ENCODE data around the gene ATP11B. TPM values are rescaled to one million over a fixed set of nuclear protein-coding genes. Genes with fewer than 3 reads are reported as not detected.
"Not testable (repeated sequence)": the region's sequence is repeated elsewhere in the genome, so short reads cannot be mapped to it uniquely, and the experiment has no call there.

The ATP11B gene
- polyA plus RNA-seq, 1 experiment: 11.2 TPM

GRCh38 chr3:182816181-182816580 lies 22.9 kb downstream of the ATP11B start:
- no peak for TF ChIP-seq CTCF (IDR thresholded peaks at IDR 0.05; ENCODE audit: insufficient read depth, low read depth, low read length)
- ChIA-PET CTCF (interaction anchor here (1.3 kb wide), 1 partner anchor 102 kb away, joined by 4 read pairs; no protein-coding TSS in a partner anchor), POLR2A (no interaction called here)
- Histone ChIP-seq H3K4me3 (ENCODE audit: low read depth, low read length) (no peak overlapping the region), H3K36me3 (ENCODE audit: control insufficient read depth, insufficient read depth, low read length) (no peaks in the 10 kb centered on the region), H3K27me3 (ENCODE audit: control insufficient read depth, insufficient read depth, low read length) (no peaks in the 10 kb centered on the region)
- no peak for DNase-seq (ENCODE audit: low read depth)

- H3K27me3 ChIP-seq (ENCODE audit: control insufficient read depth, insufficient read depth, low read length): no peaks in the 10 kb centered on the region
- TF ChIP-seq CTCF (IDR thresholded peaks at IDR 0.05; ENCODE audit: insufficient read depth, low read depth, low read length): no peak
- ChIA-PET CTCF (no interaction called here), POLR2A (no interaction called here)
- no peaks in the 10 kb centered on the region for H3K36me3 ChIP-seq (ENCODE audit: control insufficient read depth, insufficient read depth, low read length)
- DNase-seq (ENCODE audit: low read depth): no peak
- H3K4me3 ChIP-seq (ENCODE audit: low read depth, low read length): no peak overlapping the region
Measured at GRCh38 chr3:182818296-182818978, 25.1 kb downstream of the ATP11B start.

- CTCF ChIA-PET: interaction anchor here (1.5 kb wide), 1 partner anchor 22 kb away, joined by 3 read pairs; no protein-coding TSS in a partner anchor
- DNase-seq (ENCODE audit: low read depth): no peak
- no peak for TF ChIP-seq CTCF (IDR thresholded peaks at IDR 0.05; ENCODE audit: insufficient read depth, low read depth, low read length)
- Histone ChIP-seq H3K27me3 (ENCODE audit: control insufficient read depth, insufficient read depth, low read length) (no peaks in the 10 kb centered on the region), H3K36me3 (ENCODE audit: control insufficient read depth, insufficient read depth, low read length) (no peaks in the 10 kb centered on the region), H3K4me3 (ENCODE audit: low read depth, low read length) (no peak overlapping the region)
- POLR2A ChIA-PET: no interaction called here
Measured at GRCh38 chr3:182821221-182821981, 28.1 kb downstream of the ATP11B start.

- DNase-seq (ENCODE audit: low read depth); H3K4me3 ChIP-seq (ENCODE audit: low read depth, low read length); H3K27me3 ChIP-seq (ENCODE audit: control insufficient read depth, insufficient read depth, low read length); H3K36me3 ChIP-seq (ENCODE audit: control insufficient read depth, insufficient read depth, low read length); POLR2A ChIA-PET: not testable (repeated sequence)
- CTCF ChIA-PET: interaction anchor here (1.5 kb wide), 1 partner anchor 21 kb away, joined by 3 read pairs; no protein-coding TSS in a partner anchor
Measured at GRCh38 chr3:182822260-182822659, 29.0 kb downstream of the ATP11B start.

- H3K36me3 ChIP-seq (ENCODE audit: control insufficient read depth, insufficient read depth, low read length): no peaks in the 10 kb centered on the region
- ChIA-PET POLR2A (no interaction called here), CTCF (interaction anchor here (0.6 kb wide), 1 partner anchor 1974 kb away, joined by 3 read pairs; no protein-coding TSS in a partner anchor)
- TF ChIP-seq CTCF (IDR thresholded peaks at IDR 0.05; ENCODE audit: insufficient read depth, low read depth, low read length): no peak
- no peaks in the 10 kb centered on the region for H3K27me3 ChIP-seq (ENCODE audit: control insufficient read depth, insufficient read depth, low read length)
- no peak overlapping the region for H3K4me3 ChIP-seq (ENCODE audit: low read depth, low read length)
- no peak for DNase-seq (ENCODE audit: low read depth)
Measured at GRCh38 chr3:182824957-182825356, 31.7 kb downstream of the ATP11B start.

Data from BJ (cell line).